NCI-H128 (cell line): ENCODE results near the gene BRF1.
"Not testable (repeated sequence)": the region's sequence is repeated elsewhere in the genome, so short reads cannot be mapped to it uniquely, and the experiment has no call there.

Source experiments
- DNase-seq: peaks from one replicate; lab custom pipeline; 2025; ENCODE audit not compliant: unreplicated experiment; lab: John Stamatoyannopoulos, UW

The BRF1 gene

GRCh38 chr14:105332350-105332874 is 31.6 kb upstream of the BRF1 start:
- no peak for DNase-seq

GRCh38 chr14:105331575-105332349 is 31.0 kb upstream of the BRF1 start:
- DNase-seq: no peak

GRCh38 chr14:105330491-105330895 is 29.7 kb upstream of the BRF1 start:
- DNase-seq: no peak

DNA sequence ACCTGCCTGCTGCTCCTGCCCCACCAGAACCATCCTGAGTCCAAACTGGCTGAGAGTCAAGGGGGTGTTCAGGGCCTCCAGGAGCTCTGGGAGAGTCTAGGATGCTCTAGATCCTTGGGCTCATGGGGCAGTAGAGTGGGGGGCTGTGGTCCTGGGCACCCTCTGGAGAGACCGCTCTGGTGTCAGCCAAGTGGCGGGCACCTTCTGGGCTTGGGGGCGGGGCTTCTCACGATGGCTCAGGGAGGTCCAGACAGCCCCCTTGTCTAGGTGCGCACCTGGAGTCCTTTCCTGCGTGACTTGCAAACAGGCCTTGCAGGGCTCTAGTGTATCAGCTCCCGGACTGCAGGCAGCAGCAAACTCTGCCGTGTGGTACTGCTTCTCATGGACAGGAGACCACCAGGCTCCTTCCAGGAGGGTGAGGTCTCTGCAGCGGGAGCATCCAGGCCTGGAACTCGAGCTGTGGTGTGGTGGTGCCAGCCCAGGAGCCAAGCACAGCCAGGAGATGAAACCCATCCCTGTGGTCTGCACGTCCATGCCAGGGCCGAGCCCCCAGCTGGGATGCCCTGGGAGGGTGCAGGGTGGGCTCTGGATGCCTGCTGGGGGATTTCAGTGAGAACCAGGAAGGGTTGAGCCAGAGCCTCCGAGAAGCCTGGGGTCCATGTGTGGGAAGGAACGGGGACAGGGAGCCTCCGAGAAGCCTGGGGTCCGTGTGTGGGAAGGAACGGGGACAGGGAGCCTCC is 28.8 kb upstream of the BRF1 start:
- DNase-seq: no peak

DNA sequence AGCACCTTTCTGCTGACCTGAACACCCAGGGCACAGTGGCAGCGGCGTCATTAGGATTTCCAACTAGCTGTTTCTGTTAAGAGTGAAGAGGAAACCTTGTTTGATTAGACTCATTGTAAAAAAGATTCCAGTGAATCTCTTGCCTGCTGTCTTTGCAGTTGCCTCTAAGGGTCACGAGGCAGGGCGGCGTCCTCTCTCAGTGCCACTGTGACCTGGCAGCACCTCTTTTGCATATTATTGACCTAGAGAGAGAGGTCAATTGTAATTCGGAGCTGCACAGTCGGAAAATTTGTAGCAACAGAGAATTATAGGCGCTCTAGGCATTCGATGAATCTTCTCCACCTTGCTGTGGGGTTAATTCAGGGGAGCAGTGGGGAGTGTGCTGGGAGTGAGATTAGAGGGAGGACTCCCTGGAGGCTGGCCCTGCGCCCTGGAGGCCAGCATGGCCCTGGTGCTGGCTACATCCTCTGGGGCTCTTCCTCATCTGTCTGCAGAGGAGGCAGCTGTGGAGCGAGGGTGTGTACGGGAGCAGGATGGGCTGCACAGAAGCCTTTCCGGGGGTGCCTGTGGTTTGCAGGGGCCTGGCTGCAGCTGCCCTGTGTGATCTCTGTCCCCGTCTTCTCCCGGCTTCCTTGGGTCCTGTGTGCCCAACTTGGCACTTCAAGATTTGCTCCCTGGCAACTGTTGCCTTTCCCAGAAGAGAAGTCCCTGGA is 28.0 kb upstream of the BRF1 start:
- no peak for DNase-seq

GRCh38 chr14:105328070-105328677 is 27.4 kb upstream of the BRF1 start:
- DNase-seq: no peak

DNA sequence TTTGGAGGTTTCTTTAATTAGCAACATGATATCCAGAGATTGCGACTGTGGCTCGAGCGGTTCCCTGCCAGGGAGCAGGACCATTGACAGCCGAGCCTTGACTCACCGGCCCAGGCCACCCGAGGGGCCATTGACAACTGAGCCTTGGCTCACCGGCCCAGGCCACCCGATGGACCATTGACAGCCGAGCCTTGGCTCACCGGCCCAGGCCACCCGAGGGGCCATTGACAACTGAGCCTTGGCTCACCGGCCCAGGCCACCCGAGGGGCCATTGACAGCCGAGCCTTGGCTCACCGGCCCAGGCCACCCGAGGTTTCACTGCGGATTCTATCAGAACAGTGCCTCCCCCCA is 26.9 kb upstream of the BRF1 start:
- DNase-seq: not testable (repeated sequence)

GRCh38 chr14:105326891-105327694 is 26.3 kb upstream of the BRF1 start:
- DNase-seq: no peak

DNA sequence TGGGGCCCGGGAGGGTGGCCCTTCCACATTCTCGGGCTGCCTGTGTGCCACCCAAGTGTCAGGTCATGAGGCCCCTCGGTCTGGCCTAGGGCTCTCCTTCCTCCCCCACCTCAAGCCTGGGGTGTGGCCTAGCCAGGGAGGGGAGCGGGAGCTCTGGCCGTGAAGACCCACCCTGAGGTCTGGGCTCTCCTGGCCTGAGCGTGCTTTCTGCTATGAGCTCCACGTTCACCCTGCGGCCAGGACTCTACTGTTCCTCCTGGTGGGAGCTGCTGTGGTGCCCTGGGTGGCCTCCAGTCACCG is 25.7 kb upstream of the BRF1 start:
- no peak for DNase-seq

DNA sequence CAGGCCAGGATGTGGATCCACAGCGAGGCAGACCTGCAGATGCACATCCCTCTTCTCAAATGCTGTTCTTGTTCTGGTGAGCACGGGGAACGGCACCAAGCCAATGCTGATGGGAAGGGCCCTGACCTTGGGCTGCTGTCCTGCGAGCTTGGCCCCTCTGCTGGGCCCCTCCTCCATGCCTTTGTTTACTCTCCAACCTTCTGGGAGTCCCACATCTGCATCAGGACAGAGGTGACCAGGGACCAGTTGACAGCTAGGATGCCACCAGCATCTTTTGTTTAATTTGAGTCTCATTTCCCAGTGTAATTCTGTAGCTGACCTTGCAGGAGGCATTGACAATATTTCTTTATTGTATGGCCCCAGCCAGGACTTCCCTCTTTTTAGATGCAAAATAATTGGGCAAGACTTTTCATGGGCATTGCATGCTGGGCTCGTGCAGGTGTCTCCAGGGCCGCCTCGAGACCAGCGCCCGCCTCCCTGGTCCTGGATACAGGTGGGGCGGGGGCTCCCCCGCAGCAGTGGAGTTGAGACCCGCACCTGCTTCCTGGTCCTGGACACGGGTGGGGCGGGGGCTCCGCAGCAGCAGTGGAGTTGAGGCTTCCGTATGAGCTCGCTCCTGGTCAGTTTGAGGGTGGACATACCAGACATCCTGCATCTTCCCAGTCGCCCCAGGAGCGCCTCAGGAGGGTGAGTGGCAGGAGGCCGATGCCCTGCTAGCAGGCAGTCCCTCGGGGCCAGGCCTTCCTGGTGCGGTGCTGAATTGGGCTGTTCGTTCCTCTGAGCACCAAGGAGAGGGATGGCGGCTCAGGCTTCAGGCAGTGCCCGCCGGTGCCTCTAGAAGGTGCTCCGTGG is 25.1 kb upstream of the BRF1 start:
- DNase-seq: no peak

DNA sequence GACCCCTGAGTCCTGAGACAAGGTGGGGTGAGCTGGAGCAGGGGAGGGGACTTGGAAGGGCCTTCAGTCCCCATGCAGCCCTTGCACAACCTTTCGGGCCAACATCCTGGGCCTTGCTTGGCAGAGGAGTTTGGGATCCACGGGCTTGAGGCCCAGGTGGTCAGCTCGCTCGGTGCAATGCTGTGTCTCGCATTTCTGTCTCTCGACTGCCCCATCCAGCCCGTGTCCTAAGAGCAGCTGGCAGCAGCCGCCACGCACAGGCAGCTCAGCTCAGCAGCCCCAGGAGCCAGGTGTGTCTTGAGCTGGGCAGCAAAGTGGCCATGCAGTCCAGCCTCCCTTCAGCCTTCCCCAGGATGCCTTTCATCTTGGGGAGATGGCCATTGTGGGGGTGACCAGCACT is 24.5 kb upstream of the BRF1 start:
- no peak for DNase-seq

DNA sequence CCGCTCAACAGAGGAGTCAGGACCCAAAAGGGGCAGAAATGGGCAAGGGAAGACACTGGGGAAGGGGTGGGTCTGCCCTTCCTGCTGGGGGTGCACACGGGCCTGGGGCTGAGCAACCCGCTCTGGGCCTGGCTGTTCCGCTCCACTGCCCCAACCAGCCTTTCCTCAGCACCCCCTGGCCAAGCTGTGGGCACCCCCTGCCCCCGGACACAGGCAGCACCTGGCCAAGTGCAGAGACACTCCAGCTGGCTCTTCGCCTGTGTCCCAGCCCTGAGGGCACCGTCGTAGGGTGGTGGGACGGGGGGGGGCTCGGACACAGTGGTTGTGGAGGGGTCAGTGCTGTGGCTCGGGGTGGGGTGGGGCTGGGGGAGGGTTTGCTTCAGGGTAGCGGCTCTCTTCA is 24.1 kb upstream of the BRF1 start:
- no peak for DNase-seq

GRCh38 chr14:105324080-105324778 is 23.4 kb upstream of the BRF1 start:
- no peak for DNase-seq

DNA sequence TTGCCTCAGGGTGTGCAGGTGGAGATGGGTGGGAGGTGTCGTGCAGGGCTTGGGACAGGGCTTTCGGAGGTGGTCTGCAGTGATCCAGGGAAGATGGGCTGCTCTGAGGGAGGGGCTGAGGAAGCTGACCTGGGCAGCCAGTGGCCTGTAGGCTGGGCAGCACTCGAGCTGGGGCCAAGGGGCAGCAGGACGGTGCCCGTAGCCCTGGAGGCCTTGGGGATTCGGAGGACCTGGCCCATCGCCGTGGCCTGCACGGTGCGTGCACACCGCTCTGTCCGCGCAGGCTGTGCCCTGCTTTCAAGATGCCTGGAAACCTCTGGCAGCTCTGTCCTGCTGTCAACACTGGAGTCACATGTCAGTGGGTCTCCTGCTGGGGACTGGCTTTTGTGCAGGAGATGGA is 22.9 kb upstream of the BRF1 start:
- no peak for DNase-seq

- DNase-seq: no peak
Observed at GRCh38 chr14:105322791-105323556, 22.2 kb upstream of the BRF1 start.

DNA sequence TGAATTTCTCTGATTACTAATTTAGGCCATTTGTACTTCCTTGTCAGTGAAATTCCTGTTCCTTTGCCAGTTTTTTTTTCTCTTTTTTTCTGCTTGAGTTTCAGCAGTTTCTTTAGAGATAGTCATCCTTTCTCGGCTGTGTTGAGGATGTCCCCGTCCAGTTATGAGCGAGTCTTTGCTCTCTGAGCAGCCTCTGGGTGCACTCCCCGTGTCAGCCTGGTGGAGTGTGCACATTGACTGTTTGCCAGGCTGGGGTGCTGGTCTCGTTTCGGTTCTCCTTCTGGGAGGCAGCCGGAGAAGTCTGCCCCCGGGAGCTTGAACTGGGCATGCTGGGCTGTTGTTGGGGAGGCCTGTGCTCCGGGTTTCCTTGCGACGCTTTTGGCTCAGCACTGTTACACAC is 16.7 kb upstream of the BRF1 start:
- DNase-seq: no peak

GRCh38 chr14:105316968-105317510 is 16.2 kb upstream of the BRF1 start:
- DNase-seq: no peak

- no peak for DNase-seq
Observed at GRCh38 chr14:105316577-105316941, 15.8 kb upstream of the BRF1 start.
